Body of pancreas (tissue), 4 donors: ENCODE data around the gene ST6GALNAC1.

Experiments used
- POLR2A ChIP-seq, 3 donors: fragments of 450-650 bp; IDR thresholded peaks; one replicate each; pipeline ENCODE4 v1.6.1; 2016; ENCODE audit warnings: antibody characterized with exemption in 3 of 3, mild to moderate bottlenecking in 2 of 3
- TF ChIP-seq, protein P1 (sequence below), 7 experiments: fragments of 450-650 bp in 4 of 7; fragments of 200-600 bp in 3 of 7; sonication (generic) in 3 of 7; IDR thresholded peaks; one replicate each; pipeline ENCODE4 v1.5.1; 2016 to 2019; ENCODE audit warnings: antibody characterized with exemption in 7 of 7

DNA sequence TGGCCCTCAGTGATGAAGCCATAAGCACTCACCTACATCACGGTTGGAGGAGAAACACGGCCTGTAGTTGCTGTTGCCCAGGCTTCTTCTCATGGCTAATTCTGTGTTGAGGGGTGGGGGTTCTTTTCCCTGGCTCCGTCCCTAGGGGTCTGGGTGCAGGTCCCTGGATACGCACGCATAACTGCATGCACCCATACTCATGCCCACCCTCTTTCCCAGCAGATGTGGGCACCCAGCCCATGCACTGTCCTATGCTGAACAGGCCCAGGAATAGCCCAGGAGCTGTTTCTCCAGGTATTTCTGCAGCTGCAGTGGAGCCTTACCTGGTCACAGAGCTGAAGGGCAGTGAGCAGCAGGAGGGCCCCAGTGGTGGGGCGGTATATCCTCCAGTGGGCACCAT, 18.1 kb downstream of the ST6GALNAC1 start:
- TF ChIP-seq POLR2A (IDR thresholded peaks at IDR 0.05) = no peak
- TF ChIP-seq, protein P1, sequence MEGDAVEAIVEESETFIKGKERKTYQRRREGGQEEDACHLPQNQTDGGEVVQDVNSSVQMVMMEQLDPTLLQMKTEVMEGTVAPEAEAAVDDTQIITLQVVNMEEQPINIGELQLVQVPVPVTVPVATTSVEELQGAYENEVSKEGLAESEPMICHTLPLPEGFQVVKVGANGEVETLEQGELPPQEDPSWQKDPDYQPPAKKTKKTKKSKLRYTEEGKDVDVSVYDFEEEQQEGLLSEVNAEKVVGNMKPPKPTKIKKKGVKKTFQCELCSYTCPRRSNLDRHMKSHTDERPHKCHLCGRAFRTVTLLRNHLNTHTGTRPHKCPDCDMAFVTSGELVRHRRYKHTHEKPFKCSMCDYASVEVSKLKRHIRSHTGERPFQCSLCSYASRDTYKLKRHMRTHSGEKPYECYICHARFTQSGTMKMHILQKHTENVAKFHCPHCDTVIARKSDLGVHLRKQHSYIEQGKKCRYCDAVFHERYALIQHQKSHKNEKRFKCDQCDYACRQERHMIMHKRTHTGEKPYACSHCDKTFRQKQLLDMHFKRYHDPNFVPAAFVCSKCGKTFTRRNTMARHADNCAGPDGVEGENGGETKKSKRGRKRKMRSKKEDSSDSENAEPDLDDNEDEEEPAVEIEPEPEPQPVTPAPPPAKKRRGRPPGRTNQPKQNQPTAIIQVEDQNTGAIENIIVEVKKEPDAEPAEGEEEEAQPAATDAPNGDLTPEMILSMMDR (IDR thresholded peaks at IDR 0.05) = no peak
